Measurements from ENCODE around the gene TBX5.

TBX5 gene

DNA sequence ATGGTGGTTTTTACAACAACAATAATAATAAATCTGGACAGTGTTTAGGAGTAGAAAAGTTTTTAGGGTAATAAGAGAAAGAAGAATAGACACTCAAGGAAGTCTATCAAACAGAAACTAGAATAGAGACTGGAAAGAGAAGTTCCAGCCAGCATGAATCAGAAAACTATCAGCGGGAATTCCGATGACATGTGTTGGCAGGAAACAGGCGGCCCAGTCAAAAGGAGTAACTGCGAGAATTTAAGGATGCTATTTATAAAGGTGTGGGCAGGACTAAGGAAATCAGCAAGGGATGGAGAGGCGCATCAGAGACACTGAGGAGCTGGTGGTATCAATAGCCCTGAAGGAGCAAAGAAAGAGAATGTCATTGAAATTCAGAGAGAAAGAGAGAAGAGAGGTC, 89.9 kb downstream of the TBX5 start:
- no peak for DNase-seq

GRCh38 chr12:114314974-114315720, 90.8 kb downstream of the TBX5 start:
- DNase-seq, result no peak

DNA sequence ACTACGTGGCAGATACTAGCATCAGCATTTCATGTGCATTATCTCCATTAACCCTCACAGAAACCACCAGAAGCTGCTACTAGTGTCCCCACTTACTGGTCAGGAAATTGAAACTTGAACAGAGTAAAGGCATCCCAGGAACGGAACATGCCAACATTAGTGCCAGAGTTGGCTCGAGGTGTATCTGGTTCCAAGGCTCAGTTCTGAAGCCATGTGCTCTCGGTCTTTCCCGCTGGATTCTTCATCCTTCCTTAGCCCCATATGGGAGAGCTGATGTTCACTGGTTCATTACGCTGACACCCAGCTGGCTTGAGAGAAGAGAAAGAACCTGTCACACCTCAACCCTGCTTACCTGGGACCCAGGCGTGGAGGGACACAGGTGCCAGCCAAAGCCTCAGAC, 91.5 kb downstream of the TBX5 start:
- no peak for DNase-seq

GRCh38 chr12:114313910-114314309, 92.0 kb downstream of the TBX5 start:
- no peak for DNase-seq

GRCh38 chr12:114311974-114312373, 94.0 kb downstream of the TBX5 start:
- no peak for DNase-seq

GRCh38 chr12:114306646-114307045, 99.3 kb downstream of the TBX5 start:
- no peak for DNase-seq

DNA sequence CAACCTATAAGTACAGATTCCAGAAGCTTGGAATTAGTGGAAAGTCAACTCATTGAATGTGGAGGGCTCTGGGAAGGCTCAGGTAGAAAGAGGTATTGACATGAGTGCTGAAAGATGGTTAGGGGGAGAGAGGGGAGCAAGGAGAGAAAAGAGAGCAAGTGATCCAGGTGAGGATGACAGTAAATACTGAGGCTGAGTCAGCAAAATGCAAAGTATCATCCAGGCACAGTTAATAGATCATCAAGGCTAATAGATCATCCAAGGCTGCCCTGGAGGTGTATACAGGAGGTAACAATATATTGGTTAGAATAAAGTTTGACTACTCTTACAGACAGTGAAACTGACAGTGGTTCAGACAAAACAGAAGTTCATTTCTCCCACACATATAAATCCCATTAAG, 100.5 kb downstream of the TBX5 start:
- DNase-seq, result no peak

Measured in NCI-H1048 (cell line).